Measurements from ENCODE around the gene OXSR1.

DNA sequence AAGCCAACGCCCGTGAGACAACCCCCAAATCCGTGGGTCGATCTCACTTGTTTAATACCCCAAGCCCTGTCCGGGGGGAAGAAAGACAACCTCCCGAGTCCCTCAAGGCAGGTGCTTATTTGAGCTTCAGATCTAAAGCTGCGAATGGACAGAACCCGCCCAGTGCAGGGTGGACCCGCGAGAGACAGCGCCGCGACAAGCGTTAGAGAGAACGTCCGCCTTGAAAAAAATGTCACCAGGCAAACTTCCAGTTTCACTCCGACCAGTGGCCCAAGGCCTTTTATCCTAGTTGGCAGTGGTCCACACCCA lies 740 bp upstream of the OXSR1 start:
- TF ChIP-seq, protein P1, sequence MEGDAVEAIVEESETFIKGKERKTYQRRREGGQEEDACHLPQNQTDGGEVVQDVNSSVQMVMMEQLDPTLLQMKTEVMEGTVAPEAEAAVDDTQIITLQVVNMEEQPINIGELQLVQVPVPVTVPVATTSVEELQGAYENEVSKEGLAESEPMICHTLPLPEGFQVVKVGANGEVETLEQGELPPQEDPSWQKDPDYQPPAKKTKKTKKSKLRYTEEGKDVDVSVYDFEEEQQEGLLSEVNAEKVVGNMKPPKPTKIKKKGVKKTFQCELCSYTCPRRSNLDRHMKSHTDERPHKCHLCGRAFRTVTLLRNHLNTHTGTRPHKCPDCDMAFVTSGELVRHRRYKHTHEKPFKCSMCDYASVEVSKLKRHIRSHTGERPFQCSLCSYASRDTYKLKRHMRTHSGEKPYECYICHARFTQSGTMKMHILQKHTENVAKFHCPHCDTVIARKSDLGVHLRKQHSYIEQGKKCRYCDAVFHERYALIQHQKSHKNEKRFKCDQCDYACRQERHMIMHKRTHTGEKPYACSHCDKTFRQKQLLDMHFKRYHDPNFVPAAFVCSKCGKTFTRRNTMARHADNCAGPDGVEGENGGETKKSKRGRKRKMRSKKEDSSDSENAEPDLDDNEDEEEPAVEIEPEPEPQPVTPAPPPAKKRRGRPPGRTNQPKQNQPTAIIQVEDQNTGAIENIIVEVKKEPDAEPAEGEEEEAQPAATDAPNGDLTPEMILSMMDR (conservative IDR thresholded peaks at IDR 0.05; ENCODE audit: low read depth in 2 of 2), result no peak
- TF ChIP-seq EZH2 (IDR thresholded peaks at IDR 0.05; ENCODE audit: low read depth, unreplicated experiment) (no peak), POLR2AphosphoS5 (IDR thresholded peaks at IDR 0.05; ENCODE audit: low read depth) (no peak)
- TF ChIP-seq, protein P2, sequence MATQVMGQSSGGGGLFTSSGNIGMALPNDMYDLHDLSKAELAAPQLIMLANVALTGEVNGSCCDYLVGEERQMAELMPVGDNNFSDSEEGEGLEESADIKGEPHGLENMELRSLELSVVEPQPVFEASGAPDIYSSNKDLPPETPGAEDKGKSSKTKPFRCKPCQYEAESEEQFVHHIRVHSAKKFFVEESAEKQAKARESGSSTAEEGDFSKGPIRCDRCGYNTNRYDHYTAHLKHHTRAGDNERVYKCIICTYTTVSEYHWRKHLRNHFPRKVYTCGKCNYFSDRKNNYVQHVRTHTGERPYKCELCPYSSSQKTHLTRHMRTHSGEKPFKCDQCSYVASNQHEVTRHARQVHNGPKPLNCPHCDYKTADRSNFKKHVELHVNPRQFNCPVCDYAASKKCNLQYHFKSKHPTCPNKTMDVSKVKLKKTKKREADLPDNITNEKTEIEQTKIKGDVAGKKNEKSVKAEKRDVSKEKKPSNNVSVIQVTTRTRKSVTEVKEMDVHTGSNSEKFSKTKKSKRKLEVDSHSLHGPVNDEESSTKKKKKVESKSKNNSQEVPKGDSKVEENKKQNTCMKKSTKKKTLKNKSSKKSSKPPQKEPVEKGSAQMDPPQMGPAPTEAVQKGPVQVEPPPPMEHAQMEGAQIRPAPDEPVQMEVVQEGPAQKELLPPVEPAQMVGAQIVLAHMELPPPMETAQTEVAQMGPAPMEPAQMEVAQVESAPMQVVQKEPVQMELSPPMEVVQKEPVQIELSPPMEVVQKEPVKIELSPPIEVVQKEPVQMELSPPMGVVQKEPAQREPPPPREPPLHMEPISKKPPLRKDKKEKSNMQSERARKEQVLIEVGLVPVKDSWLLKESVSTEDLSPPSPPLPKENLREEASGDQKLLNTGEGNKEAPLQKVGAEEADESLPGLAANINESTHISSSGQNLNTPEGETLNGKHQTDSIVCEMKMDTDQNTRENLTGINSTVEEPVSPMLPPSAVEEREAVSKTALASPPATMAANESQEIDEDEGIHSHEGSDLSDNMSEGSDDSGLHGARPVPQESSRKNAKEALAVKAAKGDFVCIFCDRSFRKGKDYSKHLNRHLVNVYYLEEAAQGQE (IDR thresholded peaks at IDR 0.05; ENCODE audit: unreplicated experiment), result no peak
